SK-N-SH (cell line): ENCODE data around the gene FAM120B. TPM values are rescaled to one million over a fixed set of nuclear protein-coding genes. Genes with fewer than 3 reads are reported as not detected.
A peak's percentile ranks its signal among the peaks of the same experiment; 100 is the strongest.

ENCODE experiments used
- CTCF ChIA-PET: fragments of 300-600, 350-600 bp; formaldehyde crosslinking; extraction: SDS; loops from one replicate; lab custom pipeline; 2021; lab: Yijun Ruan, JAX
- POLR2A ChIA-PET: fragments of 350-600 bp; sonication (Branson Sonifier 250); formaldehyde crosslinking; extraction: SDS; loops from one replicate; lab custom pipeline; 2020; ENCODE audit warnings: antibody characterized with exemption, inconsistent platforms; lab: Yijun Ruan, JAX
- DNase-seq: peaks from one replicate; pipeline ENCODE4 v3.0.0; 2012
- H2AFZ ChIP-seq: fragments of 200-600 bp; sonication (generic); 2 replicates; pipeline ENCODE4 v1.8.1; 2016; ENCODE audit warnings: antibody characterized with exemption, mild to moderate bottlenecking, low read depth
- H3F3A ChIP-seq: fragments of 200-600 bp; sonication (generic); replicated peaks from 2 replicates; pipeline ENCODE3; 2016; ENCODE audit warnings: antibody characterized with exemption, mild to moderate bottlenecking; ENCODE audit not compliant: insufficient read depth
- H3K27ac ChIP-seq, 2 experiments: fragments of 200-500 bp in 1 of 2; fragments of 200-600 bp in 1 of 2; sonication (Bioruptor generic) in 1 of 2; sonication (generic), shearing (Covaris generic) in 1 of 2; 2 replicates each; pipeline versions ENCODE4 v1.5.1 to v1.6.1; 2014 to 2016; ENCODE audit warnings: low read depth in 2 of 2, inconsistent platforms in 1 of 2, low read length in 1 of 2, mild to moderate bottlenecking in 1 of 2, mixed read lengths in 1 of 2
- H3K27me3 ChIP-seq: fragments of 200-600 bp; sonication (generic), shearing (Covaris generic); 2 replicates; pipeline ENCODE4 v1.6.1; 2016; ENCODE audit warnings: mixed run types; ENCODE audit not compliant: insufficient read depth
- H3K36me3 ChIP-seq, 2 experiments: fragments of 200-500 bp in 1 of 2; fragments of 200-600 bp in 1 of 2; sonication (Bioruptor generic) in 1 of 2; sonication (generic) in 1 of 2; replicated peaks in 1 of 2; 2 replicates each; pipeline versions ENCODE3 to v1.5.1; 2014 to 2016; ENCODE audit warnings: low read length in 1 of 2, mild to moderate bottlenecking in 1 of 2; ENCODE audit not compliant: insufficient read depth in 2 of 2, control insufficient read depth in 1 of 2
- H3K4me1 ChIP-seq, 2 experiments: fragments of 200-500 bp in 1 of 2; fragments of 200-600 bp in 1 of 2; sonication (Bioruptor generic) in 1 of 2; sonication (generic), shearing (Covaris generic) in 1 of 2; 2 replicates each; pipeline versions ENCODE4 v1.5.1 to v1.6.1; 2014 to 2016; ENCODE audit warnings: low read depth in 1 of 2, low read length in 1 of 2, mixed run types in 1 of 2; ENCODE audit not compliant: insufficient read depth in 2 of 2, control insufficient read depth in 1 of 2
- H3K4me2 ChIP-seq: fragments of 200-600 bp; sonication (generic), shearing (Covaris generic); 2 replicates; pipeline ENCODE4 v1.6.1; 2017; ENCODE audit warnings: mixed run types
- H3K4me3 ChIP-seq, 2 experiments: fragments of 200-500 bp in 1 of 2; fragments of 200-600 bp in 1 of 2; sonication (Bioruptor generic) in 1 of 2; sonication (generic), shearing (Covaris generic) in 1 of 2; 2 replicates each; pipeline versions ENCODE4 v1.5.1 to v1.8.1; 2014 to 2016; ENCODE audit warnings: low read depth in 2 of 2, inconsistent platforms in 1 of 2, low read length in 1 of 2, mild to moderate bottlenecking in 1 of 2, mixed read lengths in 1 of 2, moderate library complexity in 1 of 2
- H3K79me2 ChIP-seq: fragments of 200-600 bp; sonication (generic); 2 replicates; pipeline ENCODE4 v1.8.1; 2017; ENCODE audit warnings: mild to moderate bottlenecking; ENCODE audit not compliant: insufficient read depth
- H3K9ac ChIP-seq: fragments of 200-600 bp; sonication (generic); 2 replicates; pipeline ENCODE4 v1.6.1; 2017; ENCODE audit warnings: mixed run types
- H3K9me2 ChIP-seq: fragments of 200-600 bp; sonication (generic); 2 replicates; pipeline ENCODE4 v1.6.1; 2017; ENCODE audit warnings: mixed run types
- H3K9me3 ChIP-seq: fragments of 200-600 bp; sonication (generic); 2 replicates; pipeline ENCODE4 v1.6.1; 2017; ENCODE audit warnings: mixed run types, mild to moderate bottlenecking, moderate library complexity
- H4K20me1 ChIP-seq: fragments of 200-600 bp; sonication (generic); 2 replicates; pipeline ENCODE4 v1.6.1; 2017; ENCODE audit warnings: mild to moderate bottlenecking, mixed run types; ENCODE audit not compliant: insufficient read depth
- ELF1 ChIP-seq: IDR thresholded peaks from 2 replicates; pipeline ENCODE4 v1.4.0; 2012
- EP300 ChIP-seq, 2 experiments: IDR thresholded peaks; 2 replicates each; pipeline versions ENCODE4 v1.4.0 to v1.6.1; 2012; ENCODE audit warnings: borderline replicate concordance in 1 of 2, low read depth in 1 of 2, low read length in 1 of 2
- GABPA ChIP-seq: IDR thresholded peaks from 2 replicates; pipeline ENCODE4 v1.4.0; 2012; ENCODE audit warnings: low read depth, mild to moderate bottlenecking
- JUND ChIP-seq: IDR thresholded peaks from 2 replicates; pipeline ENCODE4 v1.4.0; 2012
- MEF2A ChIP-seq: IDR thresholded peaks from 2 replicates; pipeline ENCODE4 v1.4.0; 2012; ENCODE audit warnings: low read depth, borderline replicate concordance
- PBX3 ChIP-seq: IDR thresholded peaks from 2 replicates; pipeline ENCODE4; 2012
- POLR2AphosphoS5 ChIP-seq: IDR thresholded peaks from 2 replicates; pipeline ENCODE4 v1.6.1; 2012; ENCODE audit warnings: low read depth, low read length
- RAD21 ChIP-seq: IDR thresholded peaks from 2 replicates; pipeline ENCODE4 v1.6.1; 2012; ENCODE audit warnings: mild to moderate bottlenecking, low read length
- RCOR1 ChIP-seq: fragments of 150-350 bp; IDR thresholded peaks from 2 replicates; pipeline ENCODE4 v1.6.1; 2017; ENCODE audit warnings: antibody characterized with exemption, low read length
- REST ChIP-seq: IDR thresholded peaks from 2 replicates; pipeline ENCODE4 v1.6.1; 2012; ENCODE audit warnings: mild to moderate bottlenecking, low read depth, low read length, moderate library complexity
- SMC3 ChIP-seq: IDR thresholded peaks from 2 replicates; pipeline ENCODE4 v1.6.1; 2012; ENCODE audit warnings: low read depth, low read length, improper control_type of control experiment
- TAF1 ChIP-seq: IDR thresholded peaks from 2 replicates; pipeline ENCODE4 v1.6.1; 2012; ENCODE audit warnings: low read depth, mild to moderate bottlenecking, low read length, moderate library complexity, borderline replicate concordance
- TCF12 ChIP-seq: IDR thresholded peaks from 2 replicates; pipeline ENCODE4 v1.4.0; 2012
- USF1 ChIP-seq: IDR thresholded peaks from 2 replicates; pipeline ENCODE4 v1.4.0; 2012; ENCODE audit warnings: low read depth, borderline replicate concordance
- WGBS: methylation state at CpG from one replicate; pipeline ENCODE4 v1.1.6; 2017; ENCODE audit warnings: low lambda C conversion rate; 5-methylcytosine and 5-hydroxymethylcytosine counted together
- polyA plus RNA-seq, 3 experiments: library from polyadenylated mRNA; depleted of rRNA; stranded (reverse); fragments of >200 nt; gene quantifications; 2 replicates each; pipeline ENCODE4 v1.2.3, GENCODE V29; 2012
- TF ChIP-seq, protein P1 (sequence below): fragments of 150-350 bp; IDR thresholded peaks from 2 replicates; pipeline ENCODE4 v1.6.1; 2016; ENCODE audit warnings: mild to moderate bottlenecking, low read depth, low read length

Gene FAM120B
- polyA plus RNA-seq, 1 of the 3 experiments (the other 2 are of a cell fraction): 7.7 TPM

- H3K9ac ChIP-seq: no peak overlapping the region
- TF ChIP-seq POLR2AphosphoS5: no peak
- TF ChIP-seq TAF1: no peak
- no peak for TF ChIP-seq PBX3
- TF ChIP-seq ELF1: no peak
- TF ChIP-seq SMC3: no peak
- TF ChIP-seq EP300 (IDR thresholded peaks at IDR 0.05; ENCODE audit: borderline replicate concordance in 1 of 2, low read depth in 1 of 2, low read length in 1 of 2): no peak
- no peak for TF ChIP-seq MEF2A
- no peak for TF ChIP-seq TCF12
- no peak for TF ChIP-seq JUND
- no peak for TF ChIP-seq RCOR1
- no peak for TF ChIP-seq RAD21
- no peak for TF ChIP-seq USF1
- TF ChIP-seq REST: no peak
- TF ChIP-seq, protein P1, sequence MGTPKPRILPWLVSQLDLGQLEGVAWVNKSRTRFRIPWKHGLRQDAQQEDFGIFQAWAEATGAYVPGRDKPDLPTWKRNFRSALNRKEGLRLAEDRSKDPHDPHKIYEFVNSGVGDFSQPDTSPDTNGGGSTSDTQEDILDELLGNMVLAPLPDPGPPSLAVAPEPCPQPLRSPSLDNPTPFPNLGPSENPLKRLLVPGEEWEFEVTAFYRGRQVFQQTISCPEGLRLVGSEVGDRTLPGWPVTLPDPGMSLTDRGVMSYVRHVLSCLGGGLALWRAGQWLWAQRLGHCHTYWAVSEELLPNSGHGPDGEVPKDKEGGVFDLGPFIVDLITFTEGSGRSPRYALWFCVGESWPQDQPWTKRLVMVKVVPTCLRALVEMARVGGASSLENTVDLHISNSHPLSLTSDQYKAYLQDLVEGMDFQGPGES: no peak
- TF ChIP-seq GABPA: no peak
- TF ChIP-seq, all 33 proteins: peak for 0
- H3K27me3 ChIP-seq: no peaks in the 10 kb centered on the region
- ChIA-PET POLR2A (no interaction called here), CTCF (interaction anchor here (1.2 kb wide), 1 partner anchor 63 kb away, joined by 3 read pairs; no protein-coding TSS in a partner anchor)
- 71% methylated on average over 15 of the region's 18 CpGs for WGBS
- H3K36me3 ChIP-seq: no peaks in the 10 kb centered on the region
- no peaks in the 10 kb centered on the region for H4K20me1 ChIP-seq
- no peaks in the 10 kb centered on the region for H3K9me2 ChIP-seq
- H3K4me3 ChIP-seq: no peak overlapping the region
- no peak overlapping the region for H3K4me2 ChIP-seq
- H3K4me1 ChIP-seq: peaks cover 0 to 15% of the 10 kb centered on the region in 2 experiments; a peak in 1 of 4 replicates
- no peak overlapping the region for H3K27ac ChIP-seq
- no peaks in the 10 kb centered on the region for H3F3A ChIP-seq
- no peaks in the 10 kb centered on the region for H3K9me3 ChIP-seq
- no peak overlapping the region for H2AFZ ChIP-seq
- DNase-seq: peak; percentile 62
- no peaks in the 10 kb centered on the region for H3K79me2 ChIP-seq
Observed at GRCh38 chr6:170454512-170455285, 148.1 kb downstream of the FAM120B start.
